Hepatic stellate cell (primary cell): ENCODE measurements around the gene PTPRD.

Experiments used
- DNase-seq: peaks from one replicate; pipeline ENCODE4 v3.0.0; 2011; ENCODE audit warnings: low spot score

The PTPRD gene

DNA sequence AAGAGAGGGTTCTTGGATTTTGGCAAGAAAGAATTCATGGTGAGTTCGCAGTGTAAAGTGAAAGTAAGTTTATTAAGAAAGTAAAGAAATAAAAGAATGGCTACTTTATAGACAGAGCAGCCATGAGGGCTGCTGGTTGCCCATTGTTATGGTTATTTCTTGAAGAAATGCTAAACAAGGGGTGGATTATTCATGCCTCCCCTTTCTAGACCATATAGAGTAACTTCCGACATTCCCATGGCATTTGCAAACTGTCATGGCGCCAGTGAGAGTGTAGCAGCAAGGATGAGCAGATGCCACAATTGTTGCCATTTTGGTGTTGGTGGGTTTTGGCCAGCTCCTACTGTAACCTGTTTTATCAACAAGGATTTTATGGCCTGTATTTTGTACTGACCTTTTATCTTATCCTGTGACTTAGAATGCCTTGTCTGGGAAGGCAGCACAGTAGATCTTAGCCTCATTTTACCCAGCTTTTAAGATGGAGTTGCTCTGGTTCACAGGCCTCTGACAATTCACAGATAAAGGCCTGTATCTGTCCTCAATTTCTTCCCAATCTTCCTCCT is 1787.1 kb downstream of the PTPRD start:
- DNase-seq, result no peak

GRCh38 chr9:8823131-8823895 is 1789.5 kb downstream of the PTPRD start:
- no peak for DNase-seq

- no peak for DNase-seq
These were observed 1790.2 kb downstream of the PTPRD start for GRCh38 chr9:8822667-8823025.

DNA sequence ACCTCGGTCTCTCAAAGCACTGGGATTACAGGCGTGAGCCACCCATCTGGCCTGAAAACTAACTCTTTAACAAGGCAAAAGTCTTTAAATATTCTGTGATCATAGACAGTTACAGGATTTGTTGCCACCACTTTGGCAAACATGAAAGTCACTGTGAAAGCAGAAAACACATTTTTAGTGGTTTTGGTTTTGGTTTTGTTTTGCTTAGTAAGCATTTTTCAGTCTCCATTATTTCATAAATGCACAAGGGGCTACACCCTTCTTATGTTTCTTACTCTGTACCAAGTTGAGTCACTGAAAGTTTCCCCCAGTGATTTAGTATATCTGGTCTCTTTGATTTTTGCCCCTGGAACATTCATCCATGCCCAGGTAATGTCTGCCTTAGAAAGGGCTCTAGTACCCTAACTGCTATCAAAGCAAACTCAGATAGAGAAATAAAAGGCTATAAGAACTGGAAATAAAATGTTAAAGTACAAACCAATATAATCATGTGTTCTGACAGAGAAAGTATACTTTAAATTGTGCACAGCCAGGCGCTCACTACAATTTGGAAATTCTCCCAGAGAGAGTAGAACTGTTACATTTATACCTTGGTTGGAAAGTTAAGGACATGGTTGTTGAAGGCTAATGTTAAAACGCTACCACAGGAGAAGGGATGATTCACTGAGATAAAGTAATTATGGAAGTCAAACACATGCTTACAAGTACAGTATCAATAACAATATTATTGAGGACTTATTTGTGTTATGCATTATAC is 1790.7 kb downstream of the PTPRD start:
- DNase-seq, result no peak

- DNase-seq, result no peak
These were observed 1795.5 kb downstream of the PTPRD start for GRCh38 chr9:8817335-8817734.

GRCh38 chr9:8816361-8816760 is 1796.4 kb downstream of the PTPRD start:
- DNase-seq, result no peak

DNA sequence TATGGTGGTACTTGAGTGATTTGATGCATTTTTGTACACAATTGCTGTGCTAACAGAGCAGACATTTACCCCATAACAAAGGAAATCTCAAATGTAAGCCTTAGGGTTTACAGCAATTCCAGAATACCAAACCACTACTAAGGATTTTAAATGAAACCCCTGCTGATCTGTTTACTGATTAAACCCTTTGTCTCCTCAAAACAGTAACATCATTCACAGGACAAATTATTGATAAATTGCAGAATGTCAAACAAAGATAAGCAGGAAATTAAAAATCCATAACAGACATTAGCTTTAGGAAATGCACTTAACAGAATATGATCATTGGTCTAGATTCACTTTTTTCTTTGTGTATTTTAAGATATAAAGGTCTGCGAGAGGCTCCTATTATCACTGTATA is 1796.9 kb downstream of the PTPRD start:
- no peak for DNase-seq

GRCh38 chr9:8815219-8815618 is 1797.6 kb downstream of the PTPRD start:
- no peak for DNase-seq

DNA sequence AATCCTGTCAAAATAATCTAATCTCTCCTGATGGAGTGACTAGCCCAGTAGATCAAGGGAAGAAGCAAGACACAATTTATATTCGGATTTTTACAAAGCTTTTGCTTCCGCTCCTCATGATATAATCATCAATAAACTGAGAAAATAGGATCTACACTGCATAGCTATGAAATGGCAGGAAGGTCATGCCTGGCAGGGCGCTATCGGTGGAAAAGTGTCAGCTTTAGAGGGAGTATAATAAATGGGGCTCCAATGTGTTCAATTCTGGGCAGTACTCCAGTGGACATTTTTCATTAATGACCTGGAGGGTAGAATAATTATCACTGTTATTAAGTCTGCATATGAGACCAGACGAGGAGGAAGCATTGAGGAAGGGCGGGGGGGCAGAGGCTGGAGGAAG is 1799.9 kb downstream of the PTPRD start:
- no peak for DNase-seq

DNA sequence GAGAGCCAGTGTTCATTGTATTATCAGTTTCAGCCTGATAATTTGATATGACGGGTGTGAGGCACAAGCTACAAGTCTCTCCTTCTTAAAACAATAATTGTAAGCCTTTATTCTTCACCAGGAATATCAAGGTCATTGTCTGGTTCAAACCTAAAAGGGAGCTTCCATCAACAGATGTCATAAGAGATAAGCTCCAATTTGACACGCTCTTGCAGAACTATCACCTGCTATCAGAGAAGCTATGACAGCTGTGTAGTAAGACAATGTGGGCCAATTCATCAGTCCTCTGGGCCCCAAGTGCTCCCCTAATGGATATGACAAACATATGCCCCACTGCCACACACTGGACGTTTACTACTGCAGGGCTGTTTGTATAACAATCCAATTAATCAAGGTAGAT is 1803.1 kb downstream of the PTPRD start:
- DNase-seq, result no peak

DNA sequence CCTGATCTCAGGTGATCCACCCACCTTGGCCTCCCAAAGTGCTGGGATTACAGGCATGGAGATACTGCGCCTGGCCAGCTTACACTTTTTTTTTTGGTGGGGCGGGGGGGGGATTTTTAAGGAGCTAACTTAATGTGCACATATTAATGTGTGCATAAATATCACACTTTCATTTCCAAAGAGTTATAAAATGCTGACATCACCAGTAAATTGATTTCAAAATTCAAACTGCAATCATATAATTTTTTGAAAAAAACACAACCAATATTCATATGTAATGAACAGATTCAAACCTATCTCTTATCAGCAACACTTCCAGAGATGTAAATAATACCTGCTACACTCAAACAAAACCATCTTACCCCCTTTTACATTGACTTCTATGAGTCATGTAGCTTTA is 1806.7 kb downstream of the PTPRD start:
- no peak for DNase-seq

DNA sequence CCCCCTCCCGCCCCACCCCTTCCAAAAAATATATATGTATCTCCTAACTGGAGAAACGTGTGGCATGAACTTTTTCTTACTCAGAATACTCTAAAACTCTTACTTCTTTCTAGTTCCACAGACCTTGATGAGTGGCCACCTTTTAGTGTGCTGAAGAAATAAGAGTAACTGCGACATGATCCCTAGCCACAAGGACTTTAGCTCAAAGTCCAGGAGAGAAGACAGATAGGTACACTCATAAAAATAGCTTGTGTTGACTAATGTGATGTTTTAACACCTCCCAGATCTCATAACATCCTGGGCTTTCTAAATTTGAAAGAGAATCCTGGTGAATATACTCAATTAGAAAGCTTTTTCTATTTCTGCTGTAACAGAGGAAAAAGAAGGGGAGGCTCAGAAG is 1808.2 kb downstream of the PTPRD start:
- DNase-seq, result no peak

DNA sequence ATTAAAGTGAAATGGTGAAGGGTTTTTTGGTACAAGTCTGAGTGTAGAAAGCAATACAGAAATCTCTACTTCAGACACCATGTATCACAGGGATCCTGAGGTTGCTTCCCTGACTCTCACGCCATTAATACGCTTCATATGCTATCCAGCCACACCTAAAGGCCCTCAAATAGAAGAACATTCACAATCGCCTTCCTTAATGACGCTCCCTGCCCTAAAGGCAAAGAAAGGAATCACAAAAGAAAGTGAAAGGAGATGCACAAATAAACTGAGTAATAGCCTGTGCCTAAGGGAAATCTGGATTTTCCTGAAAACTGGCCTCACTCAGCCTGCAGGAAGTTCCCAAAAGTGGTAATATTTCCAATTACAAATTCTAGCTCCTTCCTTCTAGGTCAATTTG is 1810.6 kb downstream of the PTPRD start:
- DNase-seq, result no peak

- no peak for DNase-seq
These were observed 1812.6 kb downstream of the PTPRD start for GRCh38 chr9:8800196-8800595.

GRCh38 chr9:8799615-8800014 is 1813.2 kb downstream of the PTPRD start:
- no peak for DNase-seq

DNA sequence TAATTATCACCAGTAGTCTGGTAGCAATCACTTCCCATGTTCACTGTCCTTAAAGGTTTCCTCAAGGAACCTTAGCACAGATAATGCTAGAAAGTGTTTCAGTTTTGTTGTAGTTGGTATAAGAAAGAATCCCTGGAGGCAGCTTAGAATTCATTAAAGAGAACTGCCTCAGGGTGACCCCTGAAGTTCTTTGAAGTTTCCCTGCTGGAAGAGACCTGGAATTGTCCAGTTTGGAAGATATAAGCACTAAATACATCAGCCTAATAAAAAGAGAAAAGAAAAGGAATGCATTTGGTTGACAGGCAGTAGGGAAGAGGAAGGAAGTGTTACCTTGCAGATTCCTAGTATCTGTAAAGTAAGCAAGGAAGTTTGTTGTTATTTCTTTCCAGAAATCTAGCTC is 1813.6 kb downstream of the PTPRD start:
- DNase-seq, result no peak

DNA sequence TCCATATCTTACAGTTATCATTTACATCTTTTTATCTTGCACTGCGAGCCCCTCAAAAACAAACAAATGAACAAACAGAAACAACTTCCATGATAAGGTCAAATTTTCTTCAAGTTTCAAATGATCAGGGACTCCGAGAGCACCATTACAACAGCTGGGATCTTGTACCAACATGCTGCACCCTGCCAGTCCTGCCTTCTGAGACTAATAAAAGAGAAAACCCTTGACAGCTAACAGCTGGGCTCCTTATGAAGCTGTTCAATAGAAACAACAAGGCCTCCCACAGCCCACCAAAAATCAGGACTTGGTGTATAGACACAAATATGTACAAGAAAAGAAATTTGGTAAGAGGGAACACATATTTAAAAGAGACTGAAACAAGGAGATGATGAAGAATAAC is 1828.0 kb downstream of the PTPRD start:
- no peak for DNase-seq

DNA sequence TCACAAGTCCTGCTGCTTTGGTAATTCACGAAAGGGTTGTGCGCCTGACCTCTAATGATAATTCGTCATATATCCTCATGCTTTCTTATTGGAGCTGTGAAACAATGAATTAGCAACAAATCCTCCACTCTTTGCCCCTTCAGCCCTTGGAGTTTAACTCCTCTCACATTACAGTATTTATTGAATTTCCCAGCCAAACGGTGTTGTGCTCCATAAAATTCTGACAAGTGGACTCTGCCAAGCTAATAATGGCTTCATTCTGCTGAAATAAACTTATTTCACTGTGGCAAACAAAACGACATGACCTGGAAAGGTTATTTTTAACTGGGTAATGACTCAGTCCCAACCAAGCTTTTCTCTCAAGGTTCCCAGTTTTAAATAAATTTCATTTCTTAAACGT is 1828.9 kb downstream of the PTPRD start:
- no peak for DNase-seq

- no peak for DNase-seq
These were observed 1830.6 kb downstream of the PTPRD start for GRCh38 chr9:8782237-8782636.

GRCh38 chr9:8781458-8781857 is 1831.3 kb downstream of the PTPRD start:
- DNase-seq, result no peak

DNA sequence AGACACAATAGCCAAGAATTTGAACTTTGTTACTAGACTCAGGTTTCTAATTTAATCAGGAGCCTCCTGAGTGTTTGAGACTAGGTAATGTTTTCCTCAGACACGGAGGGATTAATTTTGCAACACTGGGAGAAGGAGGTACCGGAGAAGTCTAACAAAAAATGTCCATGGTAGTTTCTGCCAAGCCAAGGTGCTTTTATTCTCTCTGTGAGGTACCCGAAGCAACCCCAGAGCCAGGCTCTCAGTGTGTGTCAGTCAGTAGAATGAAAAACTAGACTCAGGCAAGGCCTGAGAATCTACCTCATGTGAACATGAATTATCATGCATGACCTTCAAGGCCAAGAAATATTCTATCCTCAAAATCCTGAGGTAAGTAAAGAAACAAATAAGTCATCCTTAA is 1832.4 kb downstream of the PTPRD start:
- DNase-seq, result no peak

DNA sequence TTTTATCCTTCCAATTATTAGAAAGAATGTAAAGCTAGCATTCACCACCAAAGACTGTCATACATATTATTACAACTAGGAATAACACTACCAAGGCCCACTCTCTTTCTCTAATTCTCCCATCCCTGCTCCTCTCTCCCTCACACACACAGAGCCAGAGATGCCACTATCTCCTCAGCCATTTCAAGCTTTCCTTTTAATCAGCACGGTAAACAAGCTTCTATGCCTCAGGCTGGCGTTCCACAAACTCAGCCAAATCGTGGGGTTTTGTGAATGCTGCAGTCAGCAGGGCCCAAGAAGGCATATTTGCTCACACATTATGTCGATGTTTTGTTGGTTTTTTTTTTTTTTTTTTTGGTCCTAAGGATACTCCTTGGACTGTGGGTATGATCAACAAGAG is 1833.3 kb downstream of the PTPRD start:
- no peak for DNase-seq

- no peak for DNase-seq
These were observed 1834.4 kb downstream of the PTPRD start for GRCh38 chr9:8778356-8778755.

DNA sequence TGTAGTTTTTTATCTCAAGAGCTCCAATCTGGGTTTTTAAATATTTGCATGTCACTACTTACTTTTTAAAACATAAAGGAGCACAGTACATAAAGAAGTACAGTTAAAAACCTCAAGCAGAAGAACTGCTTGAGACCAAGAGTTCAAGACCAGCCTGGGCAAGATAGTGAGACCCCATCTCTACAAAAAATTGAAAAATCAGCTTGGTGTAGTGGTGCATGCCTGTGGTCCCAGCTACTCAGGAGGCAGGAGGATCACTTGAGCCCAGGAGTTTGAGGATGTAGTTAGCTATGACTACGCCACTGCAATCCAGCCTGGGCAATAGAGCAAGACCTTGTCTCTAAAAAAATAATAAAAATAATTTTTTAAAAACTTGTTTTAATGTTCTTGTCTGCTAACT is 1840.5 kb downstream of the PTPRD start:
- DNase-seq, result no peak
